OCI-LY7 (cell line): ENCODE results near the gene SH3GLB2. TPM values are rescaled to one million over a fixed set of nuclear protein-coding genes. Genes with fewer than 3 reads are reported as not detected.

Experiments
- BruUV-seq: library from RNA; stranded (reverse); fragments of 400-500 nt; replicated peaks from 2 replicates; lab custom pipeline; 2021; lab: Mats Ljungman, UMichigan
- CTCF ChIA-PET: fragments of 300-600 bp; sonication (Branson Sonifier 250); formaldehyde crosslinking; loops from one replicate; lab custom pipeline; 2022; ENCODE audit warnings: antibody characterized with exemption; ENCODE audit not compliant: unreplicated experiment; lab: Charles Lee
- POLR2A ChIA-PET: fragments of 300-600 bp; sonication (Branson Sonifier 250); formaldehyde crosslinking; loops from one replicate; lab custom pipeline; 2022; ENCODE audit warnings: antibody characterized with exemption; lab: Charles Lee
- DNase-seq: peaks from one replicate; pipeline ENCODE4 v3.0.0-alpha.2; 2015; ENCODE audit warnings: low spot score
- H2AFZ ChIP-seq: fragments of 200-600 bp; sonication (generic), shearing (Covaris generic); 2 replicates; pipeline ENCODE4 v1.6.1; 2014; ENCODE audit warnings: mild to moderate bottlenecking, antibody characterized with exemption, low read length, moderate library complexity
- H3K27ac ChIP-seq: fragments of 200-600 bp; sonication (generic); 2 replicates; pipeline ENCODE4 v1.5.1; 2014; ENCODE audit warnings: mixed run types, low read depth, mild to moderate bottlenecking, moderate library complexity, low read length, inconsistent platforms; ENCODE audit not compliant: poor library complexity, severe bottlenecking
- H3K36me3 ChIP-seq: fragments of 200-600 bp; sonication (generic); 2 replicates; pipeline ENCODE4 v1.6.1; 2014; ENCODE audit warnings: mild to moderate bottlenecking, antibody characterized with exemption, low read length, moderate library complexity, mixed read lengths; ENCODE audit not compliant: insufficient read depth
- H3K4me1 ChIP-seq: fragments of 200-600 bp; sonication (generic); 2 replicates; pipeline ENCODE4 v1.5.1; 2014; ENCODE audit warnings: mild to moderate bottlenecking, low read length; ENCODE audit not compliant: insufficient read depth, poor library complexity, severe bottlenecking
- H3K4me2 ChIP-seq: fragments of 200-600 bp; sonication (generic); 2 replicates; pipeline ENCODE4 v1.6.1; 2014; ENCODE audit warnings: mild to moderate bottlenecking, low read length
- H3K4me3 ChIP-seq: fragments of 200-600 bp; sonication (generic); 2 replicates; pipeline ENCODE4 v1.5.1; 2014; ENCODE audit warnings: mild to moderate bottlenecking, low read depth, low read length; ENCODE audit not compliant: poor library complexity, severe bottlenecking
- H3K79me2 ChIP-seq: fragments of 200-600 bp; sonication (generic); 2 replicates; pipeline ENCODE4 v1.6.1; 2016; ENCODE audit warnings: low read depth, mild to moderate bottlenecking, low read length, moderate library complexity, mixed read lengths; ENCODE audit not compliant: insufficient read depth
- H3K9me2 ChIP-seq: fragments of 200-600 bp; sonication (generic); 2 replicates; pipeline ENCODE4 v1.6.1; 2016; ENCODE audit warnings: mild to moderate bottlenecking, low read length, mixed read lengths; ENCODE audit not compliant: insufficient read depth
- H3K9me3 ChIP-seq: fragments of 200-600 bp; sonication (generic); 2 replicates; pipeline ENCODE4 v1.6.1; 2014; ENCODE audit warnings: mild to moderate bottlenecking, mixed run types, low read length, mixed read lengths
- H4K20me1 ChIP-seq: fragments of 200-600 bp; sonication (generic); 2 replicates; pipeline ENCODE4 v1.6.1; 2014; ENCODE audit warnings: mild to moderate bottlenecking, antibody characterized with exemption, low read length, moderate library complexity, mixed read lengths; ENCODE audit not compliant: insufficient read depth
- EZH2phosphoT487 ChIP-seq: fragments of 200-600 bp; sonication (generic); IDR thresholded peaks from 2 replicates; pipeline ENCODE4 v1.6.1; 2018; ENCODE audit warnings: low read depth, borderline replicate concordance, mild to moderate bottlenecking, mixed run types, antibody characterized with exemption, low read length, moderate library complexity, mixed read lengths
- intact Hi-C: fragments of 100-400 bp; cut with micrococcal nuclease; formaldehyde crosslinking; loops from one replicate; pipeline ENCODE4 v1.10.0; 2022; ENCODE audit not compliant: unreplicated experiment
- total RNA-seq, 2 experiments: library from RNA; depleted of rRNA in 1 of 2; stranded (reverse); fragments of >200 nt in 1 of 2; shearing (Covaris generic) in 1 of 2; gene quantifications; 2 replicates each; pipeline ENCODE4 v1.2.3, GENCODE V29; 2014 to 2022
- TF ChIP-seq, protein P1 (sequence below): fragments of 200-600 bp; sonication (generic); conservative IDR thresholded peaks from 2 replicates; pipeline ENCODE4 v1.5.1; 2014; ENCODE audit warnings: mild to moderate bottlenecking, antibody characterized with exemption, low read length, moderate library complexity, mixed read lengths

The SH3GLB2 gene
- total RNA-seq, 2 experiments from 2014 or later: 58.4 to 92.6 TPM

DNA sequence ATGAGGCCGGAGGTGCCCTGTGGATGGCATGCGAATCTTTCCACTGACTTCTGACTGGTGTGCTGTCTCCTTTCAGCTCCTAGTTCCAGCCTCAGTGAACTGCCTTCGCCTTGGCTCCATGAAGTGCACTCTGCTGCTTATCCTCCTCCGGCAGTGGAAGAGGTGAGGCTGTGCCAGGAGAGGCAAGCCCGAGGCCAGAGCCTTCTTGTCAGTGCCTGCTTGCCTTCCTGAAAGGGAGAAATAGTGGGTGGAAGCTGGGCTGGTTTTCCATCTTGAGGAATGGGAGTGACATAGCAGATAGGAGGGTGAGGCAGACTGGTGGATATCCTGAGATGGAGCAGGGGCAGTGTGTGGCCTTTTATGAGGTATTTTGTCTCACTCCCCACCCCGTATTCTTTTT is 29.7 kb downstream of the SH3GLB2 start:
- CTCF ChIA-PET: no interaction called here
- Histone ChIP-seq H3K27ac (no peak overlapping the region), H3K4me3 (no peak overlapping the region), H3K9me2 (no peaks in the 10 kb centered on the region), H3K4me1 (no peaks in the 10 kb centered on the region), H3K79me2 (no peaks in the 10 kb centered on the region), H3K9me3 (no peaks in the 10 kb centered on the region), H2AFZ (no peak overlapping the region), H4K20me1 (no peaks in the 10 kb centered on the region), H3K4me2 (no peak overlapping the region), H3K36me3 (peaks cover 99% of the 10 kb centered on the region)
- no peak for TF ChIP-seq EZH2phosphoT487
- TF ChIP-seq, protein P1, sequence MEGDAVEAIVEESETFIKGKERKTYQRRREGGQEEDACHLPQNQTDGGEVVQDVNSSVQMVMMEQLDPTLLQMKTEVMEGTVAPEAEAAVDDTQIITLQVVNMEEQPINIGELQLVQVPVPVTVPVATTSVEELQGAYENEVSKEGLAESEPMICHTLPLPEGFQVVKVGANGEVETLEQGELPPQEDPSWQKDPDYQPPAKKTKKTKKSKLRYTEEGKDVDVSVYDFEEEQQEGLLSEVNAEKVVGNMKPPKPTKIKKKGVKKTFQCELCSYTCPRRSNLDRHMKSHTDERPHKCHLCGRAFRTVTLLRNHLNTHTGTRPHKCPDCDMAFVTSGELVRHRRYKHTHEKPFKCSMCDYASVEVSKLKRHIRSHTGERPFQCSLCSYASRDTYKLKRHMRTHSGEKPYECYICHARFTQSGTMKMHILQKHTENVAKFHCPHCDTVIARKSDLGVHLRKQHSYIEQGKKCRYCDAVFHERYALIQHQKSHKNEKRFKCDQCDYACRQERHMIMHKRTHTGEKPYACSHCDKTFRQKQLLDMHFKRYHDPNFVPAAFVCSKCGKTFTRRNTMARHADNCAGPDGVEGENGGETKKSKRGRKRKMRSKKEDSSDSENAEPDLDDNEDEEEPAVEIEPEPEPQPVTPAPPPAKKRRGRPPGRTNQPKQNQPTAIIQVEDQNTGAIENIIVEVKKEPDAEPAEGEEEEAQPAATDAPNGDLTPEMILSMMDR: no peak
- intact Hi-C loops: no loop called here
- no TSS peak for BruUV-seq
- POLR2A ChIA-PET: no interaction called here
- DNase-seq: no peak

DNA sequence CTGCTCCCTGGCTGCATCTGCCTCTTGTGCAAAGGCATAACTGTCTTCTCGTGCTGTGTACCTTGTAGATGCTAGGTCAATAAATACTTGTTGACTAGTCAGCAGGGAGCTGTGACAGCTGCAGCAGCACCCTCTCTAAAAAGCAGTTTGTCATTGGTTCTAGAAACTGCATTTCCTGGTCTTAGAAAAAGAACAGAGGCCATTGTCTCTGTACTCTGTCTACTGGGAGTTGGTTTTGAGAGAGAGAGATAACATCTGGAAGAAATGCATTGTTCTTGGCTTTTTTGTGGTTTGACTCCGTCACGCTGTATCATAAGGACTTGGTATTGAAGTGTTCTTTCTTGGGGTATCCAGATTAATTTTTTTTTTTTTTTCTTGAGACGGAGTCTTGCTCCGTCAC is 32.3 kb downstream of the SH3GLB2 start:
- no peak overlapping the region for H3K27ac ChIP-seq
- TF ChIP-seq, protein P1: no peak
- TF ChIP-seq EZH2phosphoT487: no peak
- no peak overlapping the region for H3K4me3 ChIP-seq
- DNase-seq: no peak
- ChIA-PET CTCF (no interaction called here), POLR2A (no interaction called here)
- no peaks in the 10 kb centered on the region for H3K79me2 ChIP-seq
- no peaks in the 10 kb centered on the region for H3K4me1 ChIP-seq
- no peaks in the 10 kb centered on the region for H3K9me2 ChIP-seq
- BruUV-seq: no TSS peak
- no peak overlapping the region for H3K4me2 ChIP-seq
- peaks cover 94% of the 10 kb centered on the region for H3K36me3 ChIP-seq
- no peaks in the 10 kb centered on the region for H4K20me1 ChIP-seq
- no peak overlapping the region for H2AFZ ChIP-seq
- intact Hi-C loops: no loop called here
- no peaks in the 10 kb centered on the region for H3K9me3 ChIP-seq

DNA sequence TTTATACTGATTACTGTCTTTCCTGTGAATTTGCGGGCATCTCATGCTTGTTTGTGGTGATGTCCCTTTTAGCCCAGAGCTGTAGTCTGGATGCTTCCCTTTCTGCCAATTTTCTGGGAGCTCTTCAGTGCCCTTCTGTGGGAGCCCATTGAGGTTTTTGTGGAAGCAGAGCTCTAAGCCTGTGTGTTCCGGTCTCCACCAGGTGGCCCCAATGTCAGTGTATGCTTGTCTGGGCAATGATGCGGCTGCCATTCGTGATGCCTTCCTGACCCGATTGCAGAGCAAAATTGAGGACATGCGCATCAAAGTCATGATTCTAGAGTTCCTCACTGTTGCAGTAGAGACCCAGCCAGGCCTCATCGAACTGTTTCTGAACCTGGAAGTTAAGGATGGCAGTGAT is 35.1 kb downstream of the SH3GLB2 start:
- Histone ChIP-seq H3K9me2 (no peaks in the 10 kb centered on the region), H4K20me1 (no peaks in the 10 kb centered on the region), H2AFZ (no peak overlapping the region), H3K9me3 (no peaks in the 10 kb centered on the region), H3K4me3 (no peak overlapping the region), H3K27ac (no peak overlapping the region), H3K4me2 (no peak overlapping the region), H3K4me1 (no peaks in the 10 kb centered on the region), H3K79me2 (no peaks in the 10 kb centered on the region), H3K36me3 (peaks cover 90% of the 10 kb centered on the region)
- ChIA-PET CTCF (no interaction called here), POLR2A (no interaction called here)
- intact Hi-C loops: no loop called here
- no peak for TF ChIP-seq EZH2phosphoT487
- TF ChIP-seq, protein P1: peak; percentile 57
- no TSS peak for BruUV-seq
- DNase-seq: peak; percentile 16
